PC-3 (cell line): ENCODE results near the gene PFKFB3.

Experiments
- EZH2 ChIP-seq: fragments of 300-600 bp; sonication (generic); IDR thresholded peaks from one replicate; pipeline ENCODE4 v1.6.1; 2017; ENCODE audit warnings: antibody characterized with exemption, mild to moderate bottlenecking, low read length; ENCODE audit not compliant: unreplicated experiment
- EZH2phosphoT487 ChIP-seq: fragments of 300-600 bp; sonication (generic); IDR thresholded peaks from 2 replicates; pipeline ENCODE4 v1.6.1; 2018; ENCODE audit warnings: mild to moderate bottlenecking, antibody characterized with exemption, low read length, borderline replicate concordance
- TF ChIP-seq, protein P1 (sequence below): fragments of 300-600 bp; sonication (generic); conservative IDR thresholded peaks from 2 replicates; pipeline ENCODE4 v1.5.1; 2017; ENCODE audit warnings: antibody characterized with exemption, low read depth, mild to moderate bottlenecking, low read length

DNA sequence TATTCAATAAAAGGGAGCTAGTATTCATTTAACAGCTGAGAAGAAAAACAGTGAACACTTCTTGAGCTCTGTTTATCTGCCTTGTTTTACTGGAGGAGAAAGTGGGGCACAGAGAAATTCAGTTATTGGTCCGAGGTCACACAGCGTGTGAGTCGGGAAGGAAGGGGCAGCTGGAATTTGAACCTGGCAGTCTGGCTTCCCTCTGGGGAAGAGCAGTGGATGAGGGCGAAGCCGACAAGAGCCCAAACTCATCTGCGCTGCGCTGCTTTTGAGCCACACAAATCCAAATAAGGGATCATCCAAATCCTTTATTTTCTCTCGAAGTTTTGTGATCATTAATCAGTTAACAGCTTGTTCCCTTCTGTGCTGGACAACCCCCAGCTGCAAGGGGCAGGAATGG, 23.7 kb upstream of the PFKFB3 start:
- TF ChIP-seq, protein P1, sequence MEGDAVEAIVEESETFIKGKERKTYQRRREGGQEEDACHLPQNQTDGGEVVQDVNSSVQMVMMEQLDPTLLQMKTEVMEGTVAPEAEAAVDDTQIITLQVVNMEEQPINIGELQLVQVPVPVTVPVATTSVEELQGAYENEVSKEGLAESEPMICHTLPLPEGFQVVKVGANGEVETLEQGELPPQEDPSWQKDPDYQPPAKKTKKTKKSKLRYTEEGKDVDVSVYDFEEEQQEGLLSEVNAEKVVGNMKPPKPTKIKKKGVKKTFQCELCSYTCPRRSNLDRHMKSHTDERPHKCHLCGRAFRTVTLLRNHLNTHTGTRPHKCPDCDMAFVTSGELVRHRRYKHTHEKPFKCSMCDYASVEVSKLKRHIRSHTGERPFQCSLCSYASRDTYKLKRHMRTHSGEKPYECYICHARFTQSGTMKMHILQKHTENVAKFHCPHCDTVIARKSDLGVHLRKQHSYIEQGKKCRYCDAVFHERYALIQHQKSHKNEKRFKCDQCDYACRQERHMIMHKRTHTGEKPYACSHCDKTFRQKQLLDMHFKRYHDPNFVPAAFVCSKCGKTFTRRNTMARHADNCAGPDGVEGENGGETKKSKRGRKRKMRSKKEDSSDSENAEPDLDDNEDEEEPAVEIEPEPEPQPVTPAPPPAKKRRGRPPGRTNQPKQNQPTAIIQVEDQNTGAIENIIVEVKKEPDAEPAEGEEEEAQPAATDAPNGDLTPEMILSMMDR: no peak
- no peak for TF ChIP-seq EZH2
- TF ChIP-seq EZH2phosphoT487: no peak
